Measurements from ENCODE around the gene CORO2A.

DNA sequence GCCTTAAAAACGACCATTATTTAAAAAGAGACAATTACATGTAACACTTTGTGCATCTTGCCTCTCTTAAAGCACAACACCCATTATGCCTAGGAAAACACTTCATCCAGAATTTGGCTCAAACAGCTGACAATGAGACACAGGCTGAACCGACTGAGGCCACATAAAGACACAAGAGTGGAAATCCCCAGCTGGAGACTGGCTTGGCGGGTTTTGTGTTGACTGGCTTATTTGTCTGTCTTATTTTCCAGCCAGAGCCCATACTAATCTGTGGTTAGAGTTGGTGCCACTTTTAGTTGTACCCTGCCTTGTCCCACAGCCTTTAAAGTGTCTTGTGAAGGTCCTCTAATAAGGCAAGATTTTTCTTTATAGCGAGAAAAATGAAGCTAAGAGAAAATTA, 94.6 kb downstream of the CORO2A start:
- TF ChIP-seq, protein P1, sequence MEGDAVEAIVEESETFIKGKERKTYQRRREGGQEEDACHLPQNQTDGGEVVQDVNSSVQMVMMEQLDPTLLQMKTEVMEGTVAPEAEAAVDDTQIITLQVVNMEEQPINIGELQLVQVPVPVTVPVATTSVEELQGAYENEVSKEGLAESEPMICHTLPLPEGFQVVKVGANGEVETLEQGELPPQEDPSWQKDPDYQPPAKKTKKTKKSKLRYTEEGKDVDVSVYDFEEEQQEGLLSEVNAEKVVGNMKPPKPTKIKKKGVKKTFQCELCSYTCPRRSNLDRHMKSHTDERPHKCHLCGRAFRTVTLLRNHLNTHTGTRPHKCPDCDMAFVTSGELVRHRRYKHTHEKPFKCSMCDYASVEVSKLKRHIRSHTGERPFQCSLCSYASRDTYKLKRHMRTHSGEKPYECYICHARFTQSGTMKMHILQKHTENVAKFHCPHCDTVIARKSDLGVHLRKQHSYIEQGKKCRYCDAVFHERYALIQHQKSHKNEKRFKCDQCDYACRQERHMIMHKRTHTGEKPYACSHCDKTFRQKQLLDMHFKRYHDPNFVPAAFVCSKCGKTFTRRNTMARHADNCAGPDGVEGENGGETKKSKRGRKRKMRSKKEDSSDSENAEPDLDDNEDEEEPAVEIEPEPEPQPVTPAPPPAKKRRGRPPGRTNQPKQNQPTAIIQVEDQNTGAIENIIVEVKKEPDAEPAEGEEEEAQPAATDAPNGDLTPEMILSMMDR (IDR thresholded peaks at IDR 0.05; ENCODE audit: low read length): no peak
- TF ChIP-seq EZH2 (IDR thresholded peaks at IDR 0.05; ENCODE audit: borderline replicate concordance, low read length): no peak
